Sigmoid colon (tissue), 7 donors: ENCODE measurements around the gene ANXA2. TPM values are rescaled to one million over a fixed set of nuclear protein-coding genes. Genes with fewer than 3 reads are reported as not detected.

ENCODE experiments used
- DNase-seq: peaks from one replicate; pipeline ENCODE4 v3.0.0-alpha.2; 2019
- H3K27ac ChIP-seq, 4 donors: fragments of 200-600 bp; sonication (generic); one replicate each; pipeline ENCODE4 v1.5.1; 2016 to 2019; ENCODE audit warnings: mild to moderate bottlenecking in 1 of 4
- H3K27me3 ChIP-seq, 3 donors: fragments of 200-600 bp; sonication (generic); one replicate each; pipeline ENCODE4 v1.5.1; 2019; ENCODE audit warnings: mild to moderate bottlenecking in 1 of 3
- H3K36me3 ChIP-seq, 4 donors: fragments of 200-600 bp; sonication (generic); one replicate each; pipeline ENCODE4 v1.5.1; 2016 to 2019
- H3K4me1 ChIP-seq, 4 donors: fragments of 200-600 bp; sonication (generic); one replicate each; pipeline ENCODE4 v1.5.1; 2017 to 2019
- H3K4me3 ChIP-seq, 4 donors: fragments of 200-600 bp; sonication (generic); one replicate each; pipeline ENCODE4 v1.5.1; 2017 to 2019; ENCODE audit warnings: mild to moderate bottlenecking in 2 of 4, moderate library complexity in 1 of 4
- H3K9me3 ChIP-seq, 4 donors: fragments of 200-600 bp in 3 of 4; sonication (generic) in 3 of 4; one replicate each; pipeline versions ENCODE4 v1.5.1 to v1.6.1; 2013 to 2019
- EP300 ChIP-seq, 4 donors: sonication (generic); formaldehyde crosslinking; IDR thresholded peaks; one replicate each; pipeline ENCODE4 v1.6.1; 2017; ENCODE audit warnings: antibody characterized with exemption in 4 of 4
- POLR2A ChIP-seq, 2 donors: fragments of 450-650 bp; IDR thresholded peaks; one replicate each; pipeline ENCODE4 v1.6.1; 2016; ENCODE audit warnings: antibody characterized with exemption in 2 of 2, mild to moderate bottlenecking in 2 of 2, moderate library complexity in 2 of 2
- POLR2AphosphoS5 ChIP-seq, 4 donors: sonication (generic); formaldehyde crosslinking; IDR thresholded peaks; one replicate each; pipeline ENCODE4 v1.6.1; 2017; ENCODE audit warnings: antibody characterized with exemption in 4 of 4
- WGBS, 2 donors: extraction: QIAGEN DNeasy Blood & Tissue Kit; methylation state at CpG; one replicate each; pipeline ENCODE4 v1.1.7; 2013; 5-methylcytosine and 5-hydroxymethylcytosine counted together
- intact Hi-C: fragments of 100-400 bp; cut with DNase I; formaldehyde crosslinking; loops from one replicate; pipeline ENCODE4 v1.15.1; 2023
- polyA plus RNA-seq, 3 donors: library from polyadenylated mRNA; stranded (reverse); fragments of 200-250 nt; gene quantifications; one replicate each; pipeline ENCODE4 v1.2.3, GENCODE V29; 2013
- total RNA-seq, 4 donors: library from RNA; depleted of rRNA; stranded (reverse); fragments of >200 nt; gene quantifications; one replicate each; pipeline ENCODE4 v1.1.0, GENCODE V29; 2016
- TF ChIP-seq, protein P1 (sequence below), 4 experiments: fragments of 450-650 bp in 3 of 4; fragments of 200-600 bp in 1 of 4; IDR thresholded peaks; one replicate each; pipeline ENCODE4 v1.5.1; 2016 to 2019; ENCODE audit warnings: antibody characterized with exemption in 4 of 4, mild to moderate bottlenecking in 3 of 4, moderate library complexity in 2 of 4
- donor health status: healthy with polysubstance abuse.
- donor health status: Bipolar disorder and iron deficiency.
- donor health status: healthy.

The ANXA2 gene
- total and polyA plus RNA-seq, 7 donors = 157 to 3,307 (median 366) TPM

DNA sequence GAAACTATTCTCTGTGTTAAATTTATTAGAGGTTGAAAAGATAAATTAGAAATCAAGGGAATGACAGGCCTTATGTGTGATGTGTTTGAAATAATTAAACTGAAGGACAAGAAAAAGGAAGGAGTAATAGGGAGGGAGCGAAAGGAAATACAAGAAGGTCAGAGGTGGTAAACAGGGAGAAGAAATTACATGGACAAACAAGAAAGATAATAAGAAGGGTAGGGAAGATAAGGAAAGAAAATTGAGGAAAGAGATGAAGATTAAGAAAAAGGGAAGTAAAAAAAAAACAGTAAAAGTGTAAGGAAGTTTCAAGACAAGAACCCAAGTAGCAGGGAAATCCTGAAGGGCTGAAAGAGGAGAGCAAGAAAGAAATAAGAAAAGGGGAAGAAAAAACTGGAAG is 26.2 kb upstream of the ANXA2 start:
- no peak overlapping the region for H3K4me3 ChIP-seq
- no peak for TF ChIP-seq EP300 (IDR thresholded peaks at IDR 0.05)
- no peak for TF ChIP-seq POLR2A (IDR thresholded peaks at IDR 0.05)
- no peak for TF ChIP-seq POLR2AphosphoS5 (IDR thresholded peaks at IDR 0.05)
- TF ChIP-seq, protein P1, sequence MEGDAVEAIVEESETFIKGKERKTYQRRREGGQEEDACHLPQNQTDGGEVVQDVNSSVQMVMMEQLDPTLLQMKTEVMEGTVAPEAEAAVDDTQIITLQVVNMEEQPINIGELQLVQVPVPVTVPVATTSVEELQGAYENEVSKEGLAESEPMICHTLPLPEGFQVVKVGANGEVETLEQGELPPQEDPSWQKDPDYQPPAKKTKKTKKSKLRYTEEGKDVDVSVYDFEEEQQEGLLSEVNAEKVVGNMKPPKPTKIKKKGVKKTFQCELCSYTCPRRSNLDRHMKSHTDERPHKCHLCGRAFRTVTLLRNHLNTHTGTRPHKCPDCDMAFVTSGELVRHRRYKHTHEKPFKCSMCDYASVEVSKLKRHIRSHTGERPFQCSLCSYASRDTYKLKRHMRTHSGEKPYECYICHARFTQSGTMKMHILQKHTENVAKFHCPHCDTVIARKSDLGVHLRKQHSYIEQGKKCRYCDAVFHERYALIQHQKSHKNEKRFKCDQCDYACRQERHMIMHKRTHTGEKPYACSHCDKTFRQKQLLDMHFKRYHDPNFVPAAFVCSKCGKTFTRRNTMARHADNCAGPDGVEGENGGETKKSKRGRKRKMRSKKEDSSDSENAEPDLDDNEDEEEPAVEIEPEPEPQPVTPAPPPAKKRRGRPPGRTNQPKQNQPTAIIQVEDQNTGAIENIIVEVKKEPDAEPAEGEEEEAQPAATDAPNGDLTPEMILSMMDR (IDR thresholded peaks at IDR 0.05) = no peak
- H3K36me3 ChIP-seq = peaks cover 0 to 24% (median 0%) of the 10 kb centered on the region in 4 donors
- H3K27ac ChIP-seq = no peak overlapping the region
- peaks cover 0 to 22% (median 17%) of the 10 kb centered on the region in 4 donors for H3K4me1 ChIP-seq
- H3K27me3 ChIP-seq = no peaks in the 10 kb centered on the region
- DNase-seq = no peak
- H3K9me3 ChIP-seq = no peaks in the 10 kb centered on the region
- intact Hi-C loops = no loop called here
- 87 to 89% methylated on average over 1 of the region's 1 CpG for WGBS, 2 donors

DNA sequence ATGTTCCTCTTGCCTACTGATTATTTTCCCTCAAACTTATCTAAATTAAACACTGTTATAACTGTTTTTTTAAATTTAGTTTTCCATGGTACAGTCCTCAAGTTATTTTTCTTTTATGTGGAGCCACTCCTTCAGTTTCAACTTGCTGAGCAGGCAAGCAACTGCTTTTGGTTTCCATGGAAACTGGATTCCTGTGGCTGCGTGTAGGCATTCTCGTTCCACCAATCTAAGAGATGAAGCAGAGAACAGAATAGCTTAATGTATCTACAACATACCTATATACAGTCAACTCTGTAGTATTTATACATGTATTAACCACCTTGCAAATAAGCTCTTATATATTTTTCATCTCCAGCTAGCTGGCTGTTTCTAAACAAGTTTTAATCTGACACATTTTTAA is 25.8 kb upstream of the ANXA2 start:
- intact Hi-C loops = no loop called here
- Histone ChIP-seq H3K9me3 (no peaks in the 10 kb centered on the region), H3K4me1 (peaks cover 0 to 22% (median 17%) of the 10 kb centered on the region in 4 donors), H3K4me3 (no peak overlapping the region), H3K27ac (no peak overlapping the region), H3K36me3 (peaks cover 0 to 22% (median 0%) of the 10 kb centered on the region in 4 donors), H3K27me3 (no peaks in the 10 kb centered on the region)
- DNase-seq = no peak
- 9 to 44% methylated on average over 2 of the region's 2 CpGs for WGBS, 2 donors
- TF ChIP-seq, protein P1 (IDR thresholded peaks at IDR 0.05) = no peak

DNA sequence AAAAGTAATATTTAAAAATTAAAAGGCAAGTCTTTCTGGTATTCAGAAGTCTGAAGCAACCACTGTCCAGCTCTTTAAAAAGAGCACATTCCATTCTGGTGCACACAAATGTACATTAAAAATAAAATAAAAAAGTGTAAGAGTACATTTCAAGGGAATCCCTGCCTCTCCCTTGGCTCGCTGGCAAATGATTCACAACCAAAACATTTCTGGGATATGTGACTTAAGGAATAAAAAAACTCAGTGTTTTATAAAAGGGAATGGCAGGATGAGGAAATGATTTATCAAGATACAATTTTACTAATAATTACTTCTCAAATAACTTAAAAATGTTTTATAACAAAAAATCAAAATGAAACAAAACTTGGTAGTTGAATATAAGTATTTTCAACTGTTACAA is 23.8 kb upstream of the ANXA2 start:
- WGBS, 2 donors = 88 to 91% methylated on average over 1 of the region's 1 CpG
- no peak for DNase-seq
- Histone ChIP-seq H3K4me3 (no peak overlapping the region), H3K27me3 (no peaks in the 10 kb centered on the region), H3K36me3 (peaks cover 0 to 13% (median 0%) of the 10 kb centered on the region in 4 donors), H3K9me3 (no peaks in the 10 kb centered on the region), H3K27ac (no peak overlapping the region), H3K4me1 (peaks cover 0 to 13% (median 5%) of the 10 kb centered on the region in 4 donors)
- intact Hi-C loops = no loop called here
- TF ChIP-seq POLR2AphosphoS5 (IDR thresholded peaks at IDR 0.05) (no peak), POLR2A (IDR thresholded peaks at IDR 0.05) (no peak), EP300 (IDR thresholded peaks at IDR 0.05) (no peak)
- TF ChIP-seq, protein P1 (IDR thresholded peaks at IDR 0.05) = no peak

DNA sequence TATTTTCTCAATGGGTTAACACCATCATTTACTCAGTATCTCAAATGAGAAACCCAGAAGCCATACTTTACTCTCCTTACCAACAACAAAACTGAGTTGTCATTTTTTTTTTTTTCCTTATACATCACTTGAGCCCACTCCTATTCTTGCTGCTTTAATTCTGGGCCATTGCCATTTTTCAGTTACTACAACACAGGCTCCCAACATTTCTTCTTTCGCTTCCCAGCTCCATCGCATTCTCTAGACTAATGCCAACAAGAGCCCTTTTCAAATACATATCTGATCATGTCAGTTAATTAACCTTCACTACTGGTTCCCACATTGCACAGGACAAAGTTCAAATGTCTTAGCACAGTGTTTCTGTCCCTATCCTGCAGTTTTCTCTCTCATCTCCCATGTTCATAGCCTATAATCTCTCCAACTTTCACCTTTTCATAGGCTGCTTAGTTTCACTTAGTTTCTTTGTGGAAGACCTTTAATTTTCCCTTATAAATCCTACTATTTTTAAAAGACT is 22.5 kb upstream of the ANXA2 start:
- intact Hi-C loops = no loop called here
- Histone ChIP-seq H3K4me1 (peaks cover 0 to 13% (median 2%) of the 10 kb centered on the region in 4 donors), H3K4me3 (no peak overlapping the region), H3K27me3 (no peaks in the 10 kb centered on the region), H3K36me3 (peaks cover 0 to 13% (median 0%) of the 10 kb centered on the region in 4 donors), H3K9me3 (no peaks in the 10 kb centered on the region), H3K27ac (no peak overlapping the region)
- WGBS, 2 donors = 77 to 92% methylated on average over 2 of the region's 2 CpGs
- DNase-seq = no peak
- TF ChIP-seq POLR2AphosphoS5 (IDR thresholded peaks at IDR 0.05) (no peak), POLR2A (IDR thresholded peaks at IDR 0.05) (no peak), EP300 (IDR thresholded peaks at IDR 0.05) (no peak)
- TF ChIP-seq, protein P1 (IDR thresholded peaks at IDR 0.05) = no peak

DNA sequence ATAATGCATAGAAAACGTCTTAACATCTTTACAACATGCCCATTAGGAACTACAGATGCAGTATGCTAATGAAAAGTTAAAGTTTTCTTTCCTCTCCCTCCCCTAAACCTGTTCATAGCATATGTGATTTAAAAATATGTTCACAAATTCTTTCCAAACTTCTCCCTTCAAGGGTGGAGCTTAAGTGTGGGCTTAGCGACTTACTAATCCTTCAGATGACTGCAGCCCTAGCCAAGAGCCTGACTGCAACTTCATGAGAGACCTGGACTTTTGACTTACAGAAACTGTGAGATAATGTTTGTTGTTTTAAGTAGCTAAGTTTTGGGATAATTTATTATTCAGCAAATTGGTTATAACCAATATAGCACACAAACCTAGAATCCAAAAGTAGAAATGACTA is 22.0 kb upstream of the ANXA2 start:
- DNase-seq = no peak
- intact Hi-C loops = no loop called here
- Histone ChIP-seq H3K27ac (no peak overlapping the region), H3K4me1 (peaks cover 0 to 13% (median 2%) of the 10 kb centered on the region in 4 donors), H3K27me3 (no peaks in the 10 kb centered on the region), H3K9me3 (no peaks in the 10 kb centered on the region), H3K4me3 (no peak overlapping the region), H3K36me3 (peaks cover 0 to 13% (median 0%) of the 10 kb centered on the region in 4 donors)
- 82 to 85% methylated on average over 2 of the region's 2 CpGs for WGBS, 2 donors
- TF ChIP-seq POLR2AphosphoS5 (IDR thresholded peaks at IDR 0.05) (no peak), EP300 (IDR thresholded peaks at IDR 0.05) (no peak), POLR2A (IDR thresholded peaks at IDR 0.05) (no peak)
